HG03280 (cell line): ENCODE data around the gene TIMM44.
"Not testable (repeated sequence)": the region's sequence is repeated elsewhere in the genome, so short reads cannot be mapped to it uniquely, and the experiment has no call there.

Source experiments
- ATAC-seq: cut with Tn5 transposase; IDR thresholded peaks from one replicate; pipeline ENCODE4 v1.9.1; 2021; ENCODE audit warnings: mild to moderate bottlenecking, moderate library complexity; ENCODE audit not compliant: unreplicated experiment

The TIMM44 gene

DNA sequence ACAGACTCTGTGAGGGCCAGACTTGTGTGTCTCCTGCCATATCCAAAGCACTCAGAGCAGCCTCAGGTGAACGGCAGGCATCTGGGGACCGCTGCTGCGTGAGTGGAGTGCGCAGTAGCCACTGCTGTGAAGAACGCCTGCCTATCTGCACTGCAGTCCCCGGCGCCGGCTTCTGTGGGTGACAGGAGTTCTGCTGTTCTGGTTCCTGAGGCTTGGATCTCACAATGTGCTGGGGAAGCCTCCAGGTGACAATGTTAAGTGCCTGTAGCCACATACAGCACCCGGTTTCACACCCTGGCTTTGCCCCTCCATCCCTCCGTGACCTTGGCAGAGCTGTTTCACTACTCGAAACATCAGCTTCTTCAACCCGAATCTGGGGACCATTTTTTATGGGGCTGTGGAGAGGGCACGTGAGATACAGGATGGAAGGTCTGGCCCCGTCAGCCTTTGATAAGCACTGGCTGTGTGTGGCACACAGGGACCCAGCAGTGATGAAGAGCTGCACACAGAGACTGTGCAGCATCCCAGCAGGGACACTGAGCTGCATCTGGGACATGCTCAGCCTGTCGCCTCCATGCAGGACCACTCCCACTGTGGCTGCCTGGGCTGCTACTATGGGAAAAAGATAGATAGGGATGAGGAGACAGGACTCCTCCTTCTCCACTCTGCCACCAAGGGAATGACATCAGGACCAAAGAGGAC, 33.7 kb upstream of the TIMM44 start:
- ATAC-seq = no peak

DNA sequence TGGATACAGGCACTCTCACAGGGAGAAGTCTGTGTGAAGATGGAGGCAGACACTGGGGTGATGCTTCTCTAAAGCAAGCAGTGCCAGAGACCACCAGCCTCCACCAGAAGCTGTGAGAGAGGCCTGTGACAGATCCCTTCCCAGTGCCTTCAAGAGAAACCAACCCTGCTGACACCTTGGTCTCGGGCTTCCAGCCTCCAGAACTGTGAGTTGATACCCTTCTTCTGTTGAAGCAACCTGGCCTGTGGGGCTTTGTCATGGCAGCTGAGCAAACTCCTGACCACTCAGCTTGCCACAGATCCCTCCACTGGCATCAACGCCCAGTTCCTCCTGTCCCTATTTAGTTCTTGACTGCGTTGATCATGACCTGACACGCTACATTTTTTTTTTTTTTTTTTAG, 33.0 kb upstream of the TIMM44 start:
- ATAC-seq = no peak

DNA sequence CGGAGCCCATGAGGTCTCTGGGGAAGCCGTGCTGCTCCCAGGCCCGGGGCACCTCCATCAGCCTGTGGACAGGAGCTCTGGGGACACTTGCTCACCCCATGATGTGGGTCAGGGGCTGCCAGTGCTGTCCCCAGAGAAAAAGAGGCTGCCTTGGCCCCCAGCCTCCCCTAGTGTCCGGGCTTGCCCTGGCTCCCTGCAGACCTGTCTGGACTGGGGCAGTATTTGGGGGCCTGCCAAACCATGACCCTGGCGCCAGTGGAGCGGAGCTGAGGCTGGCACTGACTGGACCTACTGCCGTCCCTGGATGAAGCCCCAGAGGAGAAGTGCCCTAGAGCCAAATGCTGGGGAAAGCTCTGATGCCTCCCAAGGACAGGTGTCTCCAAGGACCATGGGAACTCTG, 31.6 kb upstream of the TIMM44 start:
- ATAC-seq = no peak

DNA sequence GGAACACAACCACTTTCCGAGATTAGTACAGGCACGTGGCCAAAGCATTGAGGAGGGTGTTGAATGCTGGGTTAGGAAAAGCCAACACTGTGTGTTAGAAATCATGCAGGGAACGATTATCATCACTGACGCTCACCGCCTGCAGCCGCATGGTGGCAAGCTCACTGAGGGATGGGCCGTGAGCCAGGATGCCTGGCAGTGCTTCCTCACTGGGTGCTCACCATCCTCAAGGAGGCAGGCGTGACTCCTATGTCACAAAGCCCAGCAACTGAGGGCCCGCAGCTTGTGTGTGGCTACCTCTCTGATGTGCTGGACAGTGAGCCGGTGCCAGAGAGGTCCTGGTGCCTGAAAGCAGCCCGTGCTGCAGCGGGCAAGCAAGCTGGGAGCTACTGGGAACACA, 30.4 kb upstream of the TIMM44 start:
- no peak for ATAC-seq

DNA sequence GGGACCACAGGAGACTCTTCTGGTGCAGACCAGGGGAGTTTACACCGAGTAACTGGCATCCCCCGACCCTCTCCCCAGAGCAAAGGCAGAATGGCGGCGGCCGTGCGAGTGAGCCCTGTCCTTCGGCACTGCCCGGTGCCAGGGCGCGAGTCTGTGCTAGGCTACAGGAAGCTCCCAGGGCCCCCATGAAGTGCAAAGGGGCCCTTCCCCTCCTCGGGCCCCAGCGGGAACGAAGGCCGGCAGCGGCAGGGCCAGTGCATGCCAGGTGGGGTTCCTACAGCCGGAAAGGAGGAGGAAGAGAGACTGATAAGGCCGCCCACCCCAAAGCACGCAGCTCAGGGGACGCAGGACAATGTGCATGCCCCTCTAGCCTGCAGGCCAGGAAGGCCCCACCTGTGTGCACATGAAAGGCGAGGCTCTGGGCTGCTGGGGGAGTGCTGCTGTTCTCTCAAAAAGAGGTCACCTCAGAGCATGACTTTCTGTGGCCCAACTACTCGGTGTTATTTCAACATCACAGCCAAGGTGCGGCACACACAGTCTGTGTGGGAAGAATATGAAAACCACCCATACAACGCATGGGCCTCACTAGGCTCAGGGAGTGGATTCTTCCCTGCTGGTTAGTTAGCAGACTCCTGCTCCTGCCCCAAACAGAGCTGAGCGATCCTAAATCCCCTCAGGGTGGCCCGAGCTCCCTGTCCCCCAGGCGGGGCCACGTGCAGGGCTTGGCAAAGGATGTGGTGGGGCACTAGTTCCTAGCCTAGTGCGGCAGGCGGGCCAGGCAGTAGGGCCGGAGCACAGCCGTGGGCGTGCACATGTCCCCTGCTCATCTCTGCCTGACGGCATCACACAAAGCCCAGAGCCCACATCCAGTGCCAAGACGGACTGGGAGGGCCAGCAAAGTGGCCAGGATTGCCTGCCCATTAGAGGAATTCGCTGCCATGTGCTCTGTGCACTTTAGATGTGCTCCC, 28.4 kb upstream of the TIMM44 start:
- ATAC-seq = no peak

DNA sequence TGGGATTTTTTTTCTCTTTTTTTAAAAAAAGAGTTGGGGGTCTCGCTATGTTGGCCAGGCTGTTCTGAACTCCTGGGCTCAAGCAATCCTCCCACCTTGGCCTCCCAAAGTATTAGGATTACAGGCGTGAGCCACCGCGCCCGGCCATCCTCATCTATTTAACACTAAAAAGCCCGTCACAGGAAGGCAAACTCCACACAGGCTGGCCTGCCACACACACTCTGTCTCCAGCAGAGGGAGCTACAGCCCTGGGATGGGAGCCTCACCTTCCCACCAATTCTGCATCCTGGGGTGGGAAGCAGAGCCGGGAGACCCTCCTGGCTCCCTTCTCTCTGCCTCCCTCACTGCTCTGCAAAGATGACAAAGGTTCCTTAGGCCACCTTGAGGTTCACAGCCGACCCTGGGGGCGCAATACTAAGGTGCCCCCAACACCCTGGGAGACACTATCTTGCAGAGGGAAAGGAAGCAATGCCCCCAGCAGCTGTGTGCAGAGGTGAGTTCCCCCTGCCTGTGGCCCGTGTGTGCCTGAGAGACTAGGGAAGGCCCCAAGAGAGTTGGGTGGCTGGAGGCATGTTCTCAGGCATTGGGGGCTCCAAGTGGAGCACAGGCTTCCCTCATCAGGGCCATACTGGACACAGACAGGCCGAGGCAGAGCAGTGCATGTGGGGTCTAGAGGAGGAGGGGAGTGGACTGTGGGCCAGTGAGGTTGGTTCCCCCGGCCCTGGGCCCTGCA, 27.4 kb upstream of the TIMM44 start:
- no peak for ATAC-seq

DNA sequence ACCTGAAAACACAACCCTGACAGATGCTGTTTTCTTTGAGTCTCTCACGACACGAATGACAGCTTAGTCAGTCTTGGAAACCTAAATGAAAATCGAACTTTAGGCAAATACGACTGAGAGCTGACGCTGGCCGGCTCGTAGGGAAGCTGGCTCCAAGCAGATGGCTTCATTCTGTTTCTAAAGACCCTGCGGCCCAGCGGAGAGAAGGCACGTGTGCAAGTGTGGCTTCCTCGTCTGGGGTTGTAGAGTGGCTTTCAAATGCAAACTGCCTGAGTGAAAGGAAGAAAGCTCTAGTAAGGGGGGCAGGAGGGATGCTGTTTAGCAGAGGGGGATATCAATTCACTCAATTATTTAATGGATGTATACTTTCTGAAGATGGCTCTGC, 26.1 kb upstream of the TIMM44 start:
- ATAC-seq = no peak

DNA sequence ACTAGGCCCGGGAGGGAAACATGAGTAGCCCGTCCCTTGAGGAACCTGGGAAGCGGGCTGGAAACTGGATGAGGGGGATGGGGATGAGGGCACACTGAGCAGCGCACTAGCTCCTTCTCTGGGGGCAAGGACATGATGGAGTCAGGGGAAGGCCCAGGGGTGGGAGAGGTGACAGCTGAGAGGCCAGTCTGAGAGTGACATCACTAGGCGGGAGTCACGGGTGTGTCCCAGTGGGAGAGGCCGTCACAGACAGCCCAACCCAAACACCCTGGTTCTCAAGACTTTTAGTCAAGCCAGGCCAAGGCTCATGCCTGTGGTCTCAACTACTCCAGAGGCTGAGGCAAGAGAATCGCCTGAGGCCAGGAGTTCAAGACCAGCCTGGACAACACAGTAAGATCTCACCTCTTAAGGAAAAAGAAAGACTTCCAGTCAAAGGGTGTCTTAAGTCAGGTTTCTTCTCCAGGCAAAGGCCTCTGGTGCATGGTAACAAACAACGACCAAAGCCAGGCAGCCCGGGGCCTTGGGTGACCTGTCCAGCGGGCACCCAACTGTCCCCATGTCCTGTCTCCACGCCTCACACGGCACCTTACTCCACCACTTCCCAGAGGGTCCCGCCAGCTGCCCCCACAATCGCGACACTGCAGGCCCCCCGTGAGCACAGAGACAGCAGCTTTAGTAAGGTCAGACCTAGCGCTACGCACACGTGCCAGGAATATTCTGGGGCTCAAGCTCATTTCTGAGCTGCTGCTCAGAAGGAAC, 25.5 kb upstream of the TIMM44 start:
- no peak for ATAC-seq

DNA sequence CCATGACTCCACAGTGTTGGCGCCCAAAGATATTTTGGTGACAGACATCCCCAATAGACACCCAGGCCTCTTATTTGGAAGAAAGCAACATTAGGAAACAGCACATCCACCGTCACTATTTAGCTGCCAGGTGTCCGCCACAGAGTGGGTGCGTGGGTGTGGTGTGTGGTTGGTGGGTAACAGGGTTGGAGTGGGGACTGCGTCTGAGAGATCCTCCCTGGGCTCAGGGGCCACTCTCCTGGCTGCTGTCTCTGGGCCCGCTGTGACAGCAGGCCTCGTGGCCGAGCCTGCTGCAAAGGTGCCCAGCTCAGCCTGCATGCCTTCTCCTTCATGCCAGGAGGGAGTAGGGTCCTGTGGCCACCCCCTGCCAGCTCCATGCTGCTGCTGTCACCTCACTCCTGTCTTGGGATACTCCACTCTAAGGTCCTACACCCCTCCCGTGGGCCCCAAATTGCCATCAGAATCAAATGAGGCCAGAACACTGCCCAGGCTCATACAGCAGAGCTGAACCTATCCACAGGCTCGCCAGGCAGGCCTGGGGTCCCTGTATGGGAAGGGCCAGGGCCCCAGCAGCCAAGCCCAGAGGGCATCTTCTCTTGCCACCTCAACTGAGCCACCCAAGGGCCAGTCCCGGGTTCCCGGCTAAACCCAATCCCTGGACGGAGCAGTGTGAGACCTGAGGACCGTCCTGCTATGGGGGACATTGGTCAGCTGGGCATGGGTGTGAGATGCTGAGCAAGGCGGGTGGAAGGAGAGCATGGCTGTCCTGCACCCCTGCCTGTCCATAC, 24.7 kb upstream of the TIMM44 start:
- ATAC-seq = no peak

DNA sequence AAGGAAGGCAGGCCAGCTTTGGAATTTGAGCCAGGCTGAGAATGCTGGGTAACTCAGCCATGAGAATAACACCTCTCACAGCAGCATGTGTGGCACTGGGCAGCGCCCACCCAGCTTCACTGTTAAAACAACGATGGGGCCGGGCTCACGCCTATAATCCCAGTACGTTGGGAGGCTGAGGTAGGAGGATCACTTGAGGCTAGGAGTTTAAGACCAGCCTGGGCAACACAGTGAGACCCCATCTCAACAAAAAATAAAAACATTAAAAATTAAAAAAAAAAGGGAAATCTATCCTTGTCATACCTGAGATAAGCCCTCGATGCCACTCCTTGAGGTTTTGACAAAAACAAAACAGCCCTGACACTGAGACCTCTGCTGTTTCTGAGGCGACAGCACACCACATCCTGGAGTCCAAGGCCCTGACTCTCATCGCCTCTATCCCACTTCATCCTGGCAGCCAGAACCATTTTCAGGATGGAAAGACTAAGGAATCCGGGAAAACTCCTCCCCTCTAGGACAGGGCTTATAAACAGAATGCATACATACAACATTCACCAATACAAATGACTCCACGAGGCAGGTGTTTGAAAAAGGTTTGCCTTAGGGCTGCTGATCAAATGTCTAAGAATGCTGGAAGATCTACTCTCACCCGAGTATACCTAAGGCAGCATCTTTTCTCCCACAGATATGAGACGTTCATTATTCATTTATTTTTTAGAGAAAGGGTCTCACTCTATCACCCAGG, 22.6 kb upstream of the TIMM44 start:
- ATAC-seq = no peak

DNA sequence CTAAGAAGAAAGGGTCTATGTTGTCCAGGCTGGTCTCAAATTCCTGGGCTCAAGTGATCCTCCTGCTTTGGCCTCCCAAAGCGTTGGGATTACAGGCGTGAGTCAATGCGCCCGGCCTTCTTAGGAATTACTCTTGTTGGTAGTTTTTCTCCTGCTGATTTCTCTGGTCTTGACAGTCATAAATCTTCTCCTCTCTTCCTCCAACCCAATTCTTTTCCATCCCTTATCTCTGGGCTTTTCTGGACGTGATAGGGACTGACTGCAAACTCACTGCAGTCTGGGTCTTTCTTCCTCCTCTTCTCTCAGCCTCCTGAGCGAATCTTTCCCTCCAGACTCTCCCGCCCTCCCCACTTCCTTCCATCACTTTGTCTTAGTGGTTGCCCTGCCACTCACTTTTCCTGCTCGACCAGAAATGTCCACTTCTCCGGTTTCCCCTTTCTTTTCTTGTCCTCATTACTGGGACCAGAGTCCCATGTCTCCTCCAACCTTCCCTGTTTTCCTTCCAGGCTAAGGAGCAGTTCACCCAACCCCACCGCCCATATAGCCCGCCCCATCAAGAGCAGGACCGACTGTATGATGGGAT, 21.9 kb upstream of the TIMM44 start:
- ATAC-seq = no peak

DNA sequence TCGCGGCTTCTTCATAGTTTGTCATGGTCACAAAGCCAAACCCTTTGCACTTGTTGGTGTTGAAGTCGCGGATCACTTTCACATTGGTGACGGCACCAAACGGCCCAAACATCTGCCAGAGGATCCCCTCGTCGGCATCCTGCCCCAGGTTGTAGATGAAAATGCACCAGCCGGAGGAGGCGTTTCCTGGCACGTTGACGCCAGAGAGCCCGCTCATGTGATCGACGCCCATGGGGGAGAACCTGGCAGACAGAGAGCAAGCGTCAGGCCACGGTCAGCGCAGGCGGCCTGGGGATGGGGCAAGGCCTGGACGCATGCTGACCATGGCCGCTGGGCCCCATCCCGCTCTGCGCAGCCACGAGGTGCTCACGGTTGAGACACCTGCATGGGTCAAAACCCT, 20.1 kb upstream of the TIMM44 start:
- no peak for ATAC-seq

DNA sequence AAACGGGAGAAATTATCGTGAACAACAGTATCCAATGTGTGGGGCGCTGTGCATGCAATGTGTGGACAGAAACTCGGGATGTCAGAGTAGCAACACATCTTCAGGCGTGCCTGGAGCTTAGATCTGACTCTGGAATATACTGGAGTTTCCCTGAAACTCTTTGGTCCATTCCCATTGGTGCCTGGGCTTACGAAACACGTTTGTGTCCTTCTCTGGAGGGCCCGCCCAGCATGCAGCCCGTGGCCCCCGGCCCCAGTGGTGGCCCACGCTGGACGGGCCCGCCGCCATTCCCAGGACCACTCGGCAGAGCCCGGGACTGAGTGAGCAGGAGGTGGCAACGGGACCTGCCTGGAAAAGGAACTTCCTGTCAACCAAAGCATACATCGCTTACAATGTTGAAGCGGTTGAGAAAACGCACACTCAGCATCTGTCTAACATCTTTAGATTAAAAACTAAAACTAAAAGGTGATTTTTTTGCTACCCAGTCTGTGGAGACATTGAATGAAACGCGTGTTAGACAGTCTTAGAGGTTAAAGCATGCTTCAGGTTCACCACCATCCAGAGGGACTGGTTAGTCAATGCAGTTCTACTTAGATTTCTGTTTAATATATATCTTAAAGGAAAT, 19.3 kb upstream of the TIMM44 start:
- ATAC-seq = no peak

DNA sequence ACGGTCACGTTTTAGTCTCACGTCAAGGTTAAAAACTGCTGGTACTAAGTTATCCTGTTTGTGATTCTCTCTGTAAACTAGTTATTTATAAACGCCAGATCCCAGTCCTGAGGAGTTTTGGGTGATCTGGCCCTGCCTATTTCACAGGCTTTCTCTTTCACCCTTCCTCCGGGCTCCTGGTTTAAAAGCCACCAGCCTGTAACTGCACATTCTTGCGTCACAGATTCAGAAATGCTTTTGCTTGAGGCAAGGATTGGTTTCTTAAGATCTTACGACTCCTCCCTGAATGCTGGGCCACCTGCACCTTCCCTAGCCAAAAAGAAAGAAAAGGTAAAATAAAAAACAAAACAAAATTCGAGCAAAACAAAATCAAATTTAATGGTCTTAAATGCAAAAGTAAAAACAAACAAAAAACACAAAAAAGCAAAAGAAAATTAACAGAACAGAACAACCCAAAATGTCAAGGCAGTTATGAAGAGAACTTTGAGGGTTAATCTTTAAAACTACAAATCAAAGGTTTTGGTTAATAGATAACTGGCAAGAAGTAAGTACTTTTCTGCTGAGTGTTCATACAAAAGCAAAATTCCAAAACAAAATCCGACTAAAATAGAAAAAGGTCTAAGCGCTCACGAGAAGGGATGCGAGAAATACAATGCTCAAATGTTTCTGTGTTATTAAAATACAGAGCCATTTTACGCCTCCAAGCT, 18.6 kb upstream of the TIMM44 start:
- no peak for ATAC-seq

DNA sequence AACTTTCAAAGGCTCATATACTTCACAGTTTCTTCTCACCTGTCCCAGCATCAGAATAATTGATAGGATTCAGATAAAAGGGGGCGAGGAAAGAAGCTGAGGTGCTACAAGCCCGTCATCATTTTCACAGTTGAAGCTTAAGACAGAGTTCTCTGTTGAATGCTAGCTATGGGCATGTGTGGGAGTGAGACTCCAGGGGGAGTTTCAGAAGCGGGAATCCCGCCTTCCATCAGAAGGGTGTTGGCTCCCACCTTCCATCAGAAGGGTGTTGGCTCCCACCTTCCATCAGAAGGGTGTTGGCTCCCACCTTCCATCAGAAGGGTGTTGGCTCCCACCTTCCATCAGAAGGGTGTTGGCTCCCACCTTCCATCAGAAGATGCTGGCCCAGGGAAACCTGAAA, 17.6 kb upstream of the TIMM44 start:
- ATAC-seq = not testable (repeated sequence)

DNA sequence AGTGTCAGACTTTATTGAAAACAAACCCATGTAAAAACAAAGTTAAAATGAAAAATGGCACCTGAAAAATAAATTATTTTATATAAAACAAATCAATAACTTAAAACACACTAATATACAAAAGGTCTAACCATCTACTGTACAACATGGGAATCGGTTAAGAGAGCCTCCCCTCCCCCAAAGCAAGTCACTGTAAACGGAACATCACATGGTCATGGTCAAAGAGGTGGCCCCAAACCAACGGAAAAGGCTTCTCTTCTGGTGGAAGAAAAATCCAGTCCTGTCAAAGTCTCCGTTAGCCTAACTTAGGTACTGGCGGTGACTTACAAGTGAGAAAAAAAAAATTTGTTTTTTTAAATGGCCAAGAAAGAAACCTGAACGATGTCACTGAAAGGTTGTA, 15.7 kb upstream of the TIMM44 start:
- no peak for ATAC-seq

DNA sequence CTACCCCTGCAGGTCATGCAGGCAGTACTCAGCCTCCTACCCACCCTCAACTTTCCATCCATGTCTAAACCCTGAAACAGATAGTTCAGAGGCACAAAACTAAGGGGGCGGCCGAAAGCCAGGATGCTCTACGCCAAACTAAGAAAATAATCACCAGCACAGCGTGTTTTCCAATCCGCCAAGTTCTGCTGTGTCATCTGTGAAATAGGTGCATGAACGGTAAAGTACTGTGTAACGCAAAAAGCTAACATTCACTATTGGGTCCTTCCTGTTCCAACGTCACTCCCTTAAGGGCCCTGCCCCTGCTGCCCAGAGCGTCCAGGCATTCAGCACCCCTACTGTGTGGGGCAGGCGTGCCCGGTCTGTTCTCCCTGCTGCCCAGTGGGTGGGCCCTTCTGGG, 12.2 kb upstream of the TIMM44 start:
- no peak for ATAC-seq

DNA sequence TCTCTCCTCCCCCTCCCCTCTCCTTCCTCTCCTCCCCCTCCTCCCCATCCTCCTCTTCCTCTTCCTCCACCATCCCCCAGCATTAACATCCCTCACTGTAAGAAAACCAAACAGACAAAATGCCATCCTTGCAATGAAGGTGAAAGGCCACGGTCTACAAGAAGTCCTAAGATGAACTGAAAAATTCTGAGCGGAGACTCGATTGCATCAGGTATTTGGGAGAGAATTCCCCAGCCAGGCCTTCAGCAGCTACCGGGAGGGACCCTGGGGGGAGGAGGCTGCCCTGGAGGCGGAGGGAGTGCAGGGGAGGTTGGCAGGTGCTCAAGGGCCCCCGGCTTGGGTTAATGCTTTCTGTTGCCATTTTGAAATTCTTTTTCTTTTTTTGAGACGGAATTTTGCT, 10.1 kb upstream of the TIMM44 start:
- ATAC-seq = no peak
